ENCODE data around the gene ECSCR. TPM values are rescaled to one million over a fixed set of nuclear protein-coding genes. Genes with fewer than 3 reads are reported as not detected.

Gene ECSCR
- total and polyA plus RNA-seq, 10 of the 15 experiments (the other 5 are each of a cell fraction or from before 2014, with no cell fraction given) = 0.15 to 0.83 (median 0.23) TPM; not detected in 3

GRCh38 chr5:139403787-139404483 lies 58.6 kb downstream of the ECSCR start, which contains the start of gene SPATA24 (continued):
- TF ChIP-seq POLR2AphosphoS2 (IDR thresholded peaks at IDR 0.05; ENCODE audit: low read depth, low read length) (no peak), ATF2 (IDR thresholded peaks at IDR 0.05; ENCODE audit: low read length) (peak; percentile 87), CREM (IDR thresholded peaks at IDR 0.05; ENCODE audit: low read depth) (peak; percentile 77; the same call in 1 of the 2 replicates), RAD51 (IDR thresholded peaks at IDR 0.05) (no peak), HCFC1 (IDR thresholded peaks at IDR 0.05; ENCODE audit: low read length) (peak; percentile 55), NR2C2 (IDR thresholded peaks at IDR 0.05; ENCODE audit: borderline replicate concordance, control insufficient read depth, insufficient read length, low read depth) (no peak), POLR2AphosphoS5 (IDR thresholded peaks at IDR 0.05; ENCODE audit: low read length) (peak; percentile 62; the same call in 1 of the 2 replicates), YBX1 (IDR thresholded peaks at IDR 0.05) (no peak), TCF12 (IDR thresholded peaks at IDR 0.05; ENCODE audit: low read depth, low read length) (0 out of 2 replicates have a peak, but pooled peaks have one; percentile 1), JUNB (IDR thresholded peaks at IDR 0.05) (no peak), CBX3 (IDR thresholded peaks at IDR 0.05; ENCODE audit: borderline replicate concordance, low read depth) (no peak), FOS (IDR thresholded peaks at IDR 0.05; ENCODE audit: borderline replicate concordance, extremely low read depth, insufficient read length) (no peak), MAX (IDR thresholded peaks at IDR 0.05; ENCODE audit: low read depth, low read length) (peak; percentile 47; the same call in 1 of the 2 replicates), WRNIP1 (IDR thresholded peaks at IDR 0.05; ENCODE audit: borderline replicate concordance, low read depth, low read length) (no peak), ZBED1 (IDR thresholded peaks at IDR 0.05; ENCODE audit: borderline replicate concordance) (no peak), CHD4 (IDR thresholded peaks at IDR 0.05) (no peak), ETV6 (conservative IDR thresholded peaks at IDR 0.05 in 1 of 2, IDR thresholded peaks at IDR 0.05 in 1 of 2; ENCODE audit: borderline replicate concordance in 1 of 2, low read depth in 1 of 2) (no peak), MYB (IDR thresholded peaks at IDR 0.05; ENCODE audit: borderline replicate concordance, low read depth, low read length) (no peak), JUND (IDR thresholded peaks at IDR 0.05; ENCODE audit: low read depth, low read length) (no peak), NFXL1 (IDR thresholded peaks at IDR 0.05; ENCODE audit: borderline replicate concordance) (no peak), IKZF2 (IDR thresholded peaks at IDR 0.05) (no peak), PRDM15 (CRISPR knock-in tag; IDR thresholded peaks at IDR 0.05) (no peak), ZNF24 (IDR thresholded peaks at IDR 0.05) (no peak), SRF (IDR thresholded peaks at IDR 0.05; ENCODE audit: low read depth in 2 of 2, low read length in 2 of 2) (0 out of 4 replicates have a peak, but pooled peaks of 1 of the 2 experiments have one; percentile 43), USF1 (IDR thresholded peaks at IDR 0.05; ENCODE audit: borderline replicate concordance, extremely low read length, insufficient read depth, low read depth, low read length) (no peak)

Data from GM12878 (cell line).